Fibroblast of skin of back (primary cell): Measurements from ENCODE around the gene RNF144A.

Experiments
- DNase-seq: peaks from one replicate; pipeline ENCODE4 v3.0.0-alpha.2; 2013

The RNF144A gene

GRCh38 chr2:7009207-7009911 lies 92.1 kb downstream of the RNF144A start:
- DNase-seq, result no peak

- DNase-seq, result peak; percentile 60
These were observed 93.3 kb downstream of the RNF144A start for GRCh38 chr2:7010391-7011054.

GRCh38 chr2:7011356-7012083 lies 94.3 kb downstream of the RNF144A start:
- DNase-seq, result peak; percentile 87

GRCh38 chr2:7012141-7012764 lies 95.0 kb downstream of the RNF144A start:
- DNase-seq, result peak; percentile 59

- no peak for DNase-seq
These were observed 96.4 kb downstream of the RNF144A start for GRCh38 chr2:7013471-7014160.

GRCh38 chr2:7014174-7014640 lies 97.0 kb downstream of the RNF144A start:
- no peak for DNase-seq

- no peak for DNase-seq
These were observed 98.1 kb downstream of the RNF144A start for GRCh38 chr2:7015007-7015950.

GRCh38 chr2:7016148-7016547 lies 98.9 kb downstream of the RNF144A start:
- no peak for DNase-seq

GRCh38 chr2:7016601-7017211 lies 99.5 kb downstream of the RNF144A start:
- DNase-seq, result no peak

- no peak for DNase-seq
These were observed 100.6 kb downstream of the RNF144A start for GRCh38 chr2:7017671-7018281.

GRCh38 chr2:7018282-7018701 lies 101.1 kb downstream of the RNF144A start:
- no peak for DNase-seq

GRCh38 chr2:7018767-7019166 lies 101.6 kb downstream of the RNF144A start:
- DNase-seq, result no peak

- no peak for DNase-seq
These were observed 102.0 kb downstream of the RNF144A start for GRCh38 chr2:7019191-7019590.

- no peak for DNase-seq
These were observed 102.8 kb downstream of the RNF144A start for GRCh38 chr2:7020059-7020458.

GRCh38 chr2:7020468-7020867 lies 103.3 kb downstream of the RNF144A start:
- no peak for DNase-seq

GRCh38 chr2:7020939-7021470 lies 103.8 kb downstream of the RNF144A start:
- no peak for DNase-seq

GRCh38 chr2:7022492-7023385 lies 105.5 kb downstream of the RNF144A start:
- DNase-seq, result no peak

- no peak for DNase-seq
These were observed 106.3 kb downstream of the RNF144A start for GRCh38 chr2:7023542-7023941.

- no peak for DNase-seq
These were observed 107.0 kb downstream of the RNF144A start for GRCh38 chr2:7024261-7024660.
